SK-N-SH treated with all-trans-retinoic acid at 6 μM for 48 hours (cell line): ENCODE results near the gene USP48.

Experiments used
- ATAC-seq: fragments of 200-7000 bp; cut with Tn5 transposase; 3 replicates; pipeline ENCODE4 v1.9.1; 2020; ENCODE audit warnings: mild to moderate bottlenecking, moderate library complexity
- BACH2 ChIP-seq: fragments of 250-450 bp; sonication (Bioruptor Pico); IDR thresholded peaks from 2 replicates; pipeline ENCODE4 v1.9.0; 2021; ENCODE audit warnings: mild to moderate bottlenecking, borderline replicate concordance
- CREB5 ChIP-seq: fragments of 250-450 bp; sonication (Bioruptor Pico); IDR thresholded peaks from 2 replicates; pipeline ENCODE4 v1.5.1; 2020; ENCODE audit warnings: low read depth, mild to moderate bottlenecking, moderate library complexity
- CSRNP3 ChIP-seq: fragments of 250-450 bp; sonication (Bioruptor Pico); IDR thresholded peaks from 2 replicates; pipeline ENCODE4 v1.5.1; 2021; ENCODE audit warnings: mild to moderate bottlenecking, moderate library complexity
- ESRRG ChIP-seq: fragments of 250-450 bp; sonication (Bioruptor Pico); IDR thresholded peaks from 2 replicates; pipeline ENCODE4 v1.6.1; 2021; ENCODE audit warnings: mild to moderate bottlenecking
- GLIS3 ChIP-seq: fragments of 250-450 bp; sonication (Bioruptor Pico); IDR thresholded peaks from 2 replicates; pipeline ENCODE4 v1.5.0; 2020; ENCODE audit warnings: mild to moderate bottlenecking, moderate library complexity
- ISL1 ChIP-seq: fragments of 250-450 bp; sonication (Bioruptor Pico); IDR thresholded peaks from 2 replicates; pipeline ENCODE4 v2.1.2; 2022; ENCODE audit warnings: mild to moderate bottlenecking, moderate library complexity
- OSR1 ChIP-seq: fragments of 250-450 bp; sonication (Bioruptor Pico); IDR thresholded peaks from 2 replicates; pipeline ENCODE4 v1.8.0; 2022; ENCODE audit warnings: moderate library complexity, mild to moderate bottlenecking, inconsistent platforms
- POU6F1 ChIP-seq: fragments of 250-450 bp; sonication (Bioruptor Pico); IDR thresholded peaks from 2 replicates; pipeline ENCODE4 v1.8.0; 2021; ENCODE audit warnings: low read depth, mild to moderate bottlenecking, moderate library complexity, borderline replicate concordance
- PPARA ChIP-seq: fragments of 250-450 bp; sonication (Bioruptor Pico); IDR thresholded peaks from 2 replicates; pipeline ENCODE4 v1.5.0; 2020; ENCODE audit warnings: mild to moderate bottlenecking, borderline replicate concordance
- RARB ChIP-seq: fragments of 250-450 bp; sonication (Bioruptor Pico); IDR thresholded peaks from 2 replicates; pipeline ENCODE4 v1.8.0; 2021; ENCODE audit warnings: mild to moderate bottlenecking, moderate library complexity
- SNAI2 ChIP-seq: fragments of 250-450 bp; sonication (Bioruptor Pico); IDR thresholded peaks from 2 replicates; pipeline ENCODE4 v1.5.0; 2020; ENCODE audit warnings: mild to moderate bottlenecking, moderate library complexity
- TCF4 ChIP-seq: fragments of 250-450 bp; sonication (Bioruptor Pico); IDR thresholded peaks from 2 replicates; pipeline ENCODE4 v1.8.0; 2021; ENCODE audit warnings: mild to moderate bottlenecking, moderate library complexity, borderline replicate concordance
- TOX ChIP-seq: fragments of 250-450 bp; sonication (Bioruptor Pico); IDR thresholded peaks from 2 replicates; pipeline ENCODE4 v1.8.0; 2021; ENCODE audit warnings: mild to moderate bottlenecking, moderate library complexity, borderline replicate concordance
- TSHZ2 ChIP-seq: fragments of 250-450 bp; sonication (Bioruptor Pico); IDR thresholded peaks from 2 replicates; pipeline ENCODE4 v1.5.0; 2020; ENCODE audit warnings: mild to moderate bottlenecking, moderate library complexity
- ZC3H10 ChIP-seq: fragments of 250-450 bp; sonication (Bioruptor Pico); IDR thresholded peaks from 2 replicates; pipeline ENCODE4 v1.5.1; 2021; ENCODE audit warnings: mild to moderate bottlenecking, moderate library complexity
- ZFP3 ChIP-seq: fragments of 250-450 bp; sonication (Bioruptor Pico); IDR thresholded peaks from 2 replicates; pipeline ENCODE4 v1.5.0; 2020; ENCODE audit warnings: mild to moderate bottlenecking, moderate library complexity
- ZFP30 ChIP-seq: fragments of 450-650 bp; formaldehyde crosslinking; IDR thresholded peaks from 2 replicates; pipeline ENCODE4 v1.5.0; 2022; ENCODE audit warnings: mild to moderate bottlenecking, moderate library complexity
- ZNF8 ChIP-seq: fragments of 450-650 bp; formaldehyde crosslinking; IDR thresholded peaks from 2 replicates; pipeline ENCODE4 v1.5.0; 2020; ENCODE audit warnings: mild to moderate bottlenecking, moderate library complexity
- TF ChIP-seq, protein P1 (sequence below): fragments of 250-450 bp; sonication (Bioruptor Pico); IDR thresholded peaks from 2 replicates; pipeline ENCODE4 v1.8.0; 2020; ENCODE audit warnings: mild to moderate bottlenecking, moderate library complexity, borderline replicate concordance

Gene USP48

GRCh38 chr1:21703318-21703963 lies 79.5 kb downstream of the USP48 start:
- ATAC-seq = peak; percentile 85
- no peak for TF ChIP-seq CREB5 (CRISPR knock-in tag)
- TF ChIP-seq BACH2 (CRISPR knock-in tag) = no peak
- TF ChIP-seq TOX (CRISPR knock-in tag) = no peak
- TF ChIP-seq ESRRG = no peak
- TF ChIP-seq ZFP3 (CRISPR knock-in tag) = no peak
- no peak for TF ChIP-seq ISL1 (CRISPR knock-in tag)
- TF ChIP-seq CSRNP3 (CRISPR knock-in tag) = no peak
- no peak for TF ChIP-seq RARB

DNA sequence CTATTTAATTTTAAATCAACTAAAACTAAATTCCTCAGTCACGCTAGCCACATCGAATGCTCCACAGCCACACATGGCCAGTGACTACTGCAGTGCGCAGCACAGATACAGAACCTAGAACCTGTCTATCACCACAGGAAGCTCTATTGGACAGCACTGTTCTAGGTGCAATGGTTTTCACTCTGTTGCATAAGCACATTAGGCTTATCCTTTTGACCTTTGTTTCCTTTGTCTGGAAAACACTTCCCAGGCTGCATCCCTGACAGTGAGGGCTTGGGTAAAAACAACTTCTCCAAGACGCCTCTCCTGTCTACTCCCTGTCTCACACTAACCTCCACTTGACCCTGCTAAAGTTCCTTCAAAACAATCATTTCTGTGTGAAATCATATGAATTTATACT lies 80.2 kb downstream of the USP48 start:
- no peak for TF ChIP-seq ZFP30
- no peak for TF ChIP-seq TCF4 (CRISPR knock-in tag)
- TF ChIP-seq ISL1 (CRISPR knock-in tag) = no peak
- TF ChIP-seq, protein P1, sequence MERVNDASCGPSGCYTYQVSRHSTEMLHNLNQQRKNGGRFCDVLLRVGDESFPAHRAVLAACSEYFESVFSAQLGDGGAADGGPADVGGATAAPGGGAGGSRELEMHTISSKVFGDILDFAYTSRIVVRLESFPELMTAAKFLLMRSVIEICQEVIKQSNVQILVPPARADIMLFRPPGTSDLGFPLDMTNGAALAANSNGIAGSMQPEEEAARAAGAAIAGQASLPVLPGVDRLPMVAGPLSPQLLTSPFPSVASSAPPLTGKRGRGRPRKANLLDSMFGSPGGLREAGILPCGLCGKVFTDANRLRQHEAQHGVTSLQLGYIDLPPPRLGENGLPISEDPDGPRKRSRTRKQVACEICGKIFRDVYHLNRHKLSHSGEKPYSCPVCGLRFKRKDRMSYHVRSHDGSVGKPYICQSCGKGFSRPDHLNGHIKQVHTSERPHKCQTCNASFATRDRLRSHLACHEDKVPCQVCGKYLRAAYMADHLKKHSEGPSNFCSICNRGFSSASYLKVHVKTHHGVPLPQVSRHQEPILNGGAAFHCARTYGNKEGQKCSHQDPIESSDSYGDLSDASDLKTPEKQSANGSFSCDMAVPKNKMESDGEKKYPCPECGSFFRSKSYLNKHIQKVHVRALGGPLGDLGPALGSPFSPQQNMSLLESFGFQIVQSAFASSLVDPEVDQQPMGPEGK (CRISPR knock-in tag) = no peak
- no peak for TF ChIP-seq SNAI2
- TF ChIP-seq GLIS3 (CRISPR knock-in tag) = no peak
- TF ChIP-seq ESRRG = no peak
- TF ChIP-seq PPARA (CRISPR knock-in tag) = no peak
- no peak for TF ChIP-seq ZNF8 (CRISPR knock-in tag)
- no peak for TF ChIP-seq CREB5 (CRISPR knock-in tag)
- no peak for TF ChIP-seq ZC3H10
- no peak for TF ChIP-seq TSHZ2
- TF ChIP-seq POU6F1 (CRISPR knock-in tag) = no peak
- no peak for TF ChIP-seq RARB
- TF ChIP-seq OSR1 (CRISPR knock-in tag) = no peak
- TF ChIP-seq ZFP3 (CRISPR knock-in tag) = no peak
- TF ChIP-seq BACH2 (CRISPR knock-in tag) = no peak
- TF ChIP-seq CSRNP3 (CRISPR knock-in tag) = no peak
- no peak for ATAC-seq
